OCI-LY7 (cell line): ENCODE measurements around the gene PTGER3.

Source experiments
- CTCF ChIP-seq: fragments of 200-600 bp; sonication (generic); conservative IDR thresholded peaks from 2 replicates; pipeline ENCODE4 v1.5.1; 2014; ENCODE audit warnings: mild to moderate bottlenecking, antibody characterized with exemption, low read length, moderate library complexity, mixed read lengths
- EZH2phosphoT487 ChIP-seq: fragments of 200-600 bp; sonication (generic); IDR thresholded peaks from 2 replicates; pipeline ENCODE4 v1.6.1; 2018; ENCODE audit warnings: low read depth, borderline replicate concordance, mild to moderate bottlenecking, mixed run types, antibody characterized with exemption, low read length, moderate library complexity, mixed read lengths

GRCh38 chr1:71028981-71029380 lies 18.6 kb downstream of the PTGER3 start:
- TF ChIP-seq CTCF (no peak), EZH2phosphoT487 (no peak)
